Stimulated activated CD8-positive, alpha-beta memory T cell treated with anti-CD3 and anti-CD28 coated beads, Interleukin-15, amount 100 ng/mL, for 24 hours (primary cell): Measurements from ENCODE around the gene RFX3.

Experiments used
- DNase-seq: peaks from one replicate; pipeline ENCODE4 v3.0.0-alpha.2; 2020; ENCODE audit warnings: low read depth

The RFX3 gene

GRCh38 chr9:3434594-3434993 is 91.2 kb downstream of the RFX3 start:
- no peak for DNase-seq

DNA sequence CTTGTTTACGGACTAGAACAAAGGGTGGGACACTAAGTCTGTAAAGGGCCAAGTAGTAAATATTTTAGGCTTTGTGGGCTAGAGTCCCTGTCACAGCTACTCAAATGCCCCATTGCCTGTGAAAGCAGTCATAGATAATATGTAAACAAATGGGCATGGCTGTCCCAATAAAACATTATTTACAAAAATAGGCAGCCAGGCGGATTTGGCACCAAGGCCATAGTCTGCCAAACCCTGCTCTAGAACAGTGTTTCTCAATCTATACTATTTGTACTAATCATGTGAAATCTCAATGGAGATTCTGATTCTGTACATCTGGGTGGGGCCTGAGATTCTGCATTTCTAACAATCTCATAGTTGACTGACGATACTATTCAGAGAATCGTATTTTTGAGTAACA is 92.0 kb downstream of the RFX3 start:
- DNase-seq = no peak

GRCh38 chr9:3433066-3433465 is 92.7 kb downstream of the RFX3 start:
- no peak for DNase-seq

- no peak for DNase-seq
Measured at GRCh38 chr9:3431890-3432289, 93.9 kb downstream of the RFX3 start.

DNA sequence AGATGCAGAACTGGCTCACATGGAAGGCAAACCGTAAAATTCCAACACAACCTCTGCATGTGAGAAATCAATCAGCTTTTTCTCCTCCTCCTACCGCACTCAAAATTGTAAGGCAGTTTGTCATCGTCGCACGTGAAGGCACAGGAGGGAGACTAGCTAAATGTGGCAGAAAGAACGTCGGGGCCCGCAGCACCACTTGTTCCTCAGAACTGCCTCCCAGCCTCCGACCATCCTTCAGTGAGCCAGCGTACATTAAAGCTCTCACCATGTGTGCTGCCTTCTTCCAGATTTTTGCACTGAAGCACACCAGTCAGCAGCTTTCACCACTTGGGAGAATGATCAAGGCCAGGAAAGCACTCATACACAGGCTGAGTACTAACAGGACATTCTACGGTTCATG is 105.9 kb downstream of the RFX3 start:
- no peak for DNase-seq

DNA sequence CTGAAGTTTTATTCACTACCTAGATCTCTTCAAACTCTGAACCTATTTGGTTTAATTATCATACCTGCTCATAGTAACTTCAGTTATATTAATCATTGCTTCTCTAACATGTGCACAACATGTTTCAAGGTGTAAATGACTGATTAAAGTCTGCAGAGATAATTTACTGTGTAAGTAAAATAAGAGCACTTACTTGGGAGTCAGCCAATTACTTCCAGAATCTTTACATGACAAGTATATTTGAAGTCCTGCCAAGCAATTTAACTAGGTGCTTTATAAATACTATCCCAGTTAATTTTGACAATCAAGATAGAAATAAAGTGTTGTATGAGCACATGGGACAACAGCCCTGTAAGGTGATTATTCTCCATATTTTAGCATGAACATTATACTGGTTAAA is 109.9 kb downstream of the RFX3 start:
- no peak for DNase-seq

DNA sequence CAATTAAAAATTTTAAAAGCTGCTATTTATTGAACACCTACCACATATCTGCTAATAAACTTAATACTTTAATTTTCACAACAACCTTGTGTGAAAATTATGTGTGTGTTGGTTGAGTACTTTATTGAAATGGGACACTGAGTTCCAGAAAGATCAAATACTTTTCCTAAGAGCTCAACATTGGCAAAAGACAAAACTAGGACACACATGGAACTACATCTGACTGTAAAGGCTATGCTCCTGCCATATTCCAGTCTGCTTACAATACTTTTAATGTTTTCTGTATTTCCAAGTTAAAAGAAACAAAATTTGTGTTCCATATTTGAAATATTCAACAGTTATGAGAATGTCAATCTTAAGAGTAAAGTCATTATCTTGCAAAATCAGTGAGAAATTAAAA is 111.8 kb downstream of the RFX3 start:
- DNase-seq = no peak

DNA sequence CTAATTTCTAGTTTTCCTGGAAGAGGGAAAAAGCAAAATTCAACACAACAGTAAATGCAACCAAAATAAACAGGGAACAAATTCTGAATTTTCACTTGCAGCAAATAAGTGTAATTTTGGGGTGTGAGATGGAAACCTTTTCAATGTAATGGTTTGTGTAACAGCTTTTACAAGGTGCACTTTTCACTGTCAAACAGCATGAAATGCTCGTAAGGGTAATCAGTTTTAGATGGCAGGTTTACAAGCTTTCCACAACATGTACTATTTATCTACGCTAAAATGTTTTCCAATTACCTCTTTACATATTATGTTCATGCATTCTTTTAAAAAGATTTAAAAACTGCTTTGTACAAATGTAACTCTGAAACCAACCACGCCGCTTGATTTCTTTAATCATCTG is 115.3 kb downstream of the RFX3 start:
- no peak for DNase-seq

DNA sequence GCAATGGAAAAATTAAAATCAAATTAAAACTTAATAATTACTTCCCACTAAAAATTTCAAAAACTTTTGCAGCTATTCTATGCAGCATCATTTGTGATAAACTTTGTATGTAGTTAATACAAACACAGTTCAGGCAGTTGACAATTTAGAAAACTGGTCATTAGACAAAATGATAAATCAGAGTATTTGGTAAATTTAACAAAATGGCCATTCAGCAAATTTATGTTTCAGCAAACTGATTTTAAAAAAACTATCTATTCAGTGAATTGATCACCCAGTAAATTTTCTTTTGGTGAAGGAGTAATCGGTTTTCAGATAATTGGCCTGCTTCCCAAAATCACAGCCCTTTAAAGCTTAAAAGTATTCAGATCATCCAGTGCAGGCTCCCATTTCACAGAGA is 116.3 kb downstream of the RFX3 start:
- no peak for DNase-seq

GRCh38 chr9:3403315-3403714 is 122.5 kb downstream of the RFX3 start:
- DNase-seq = no peak

DNA sequence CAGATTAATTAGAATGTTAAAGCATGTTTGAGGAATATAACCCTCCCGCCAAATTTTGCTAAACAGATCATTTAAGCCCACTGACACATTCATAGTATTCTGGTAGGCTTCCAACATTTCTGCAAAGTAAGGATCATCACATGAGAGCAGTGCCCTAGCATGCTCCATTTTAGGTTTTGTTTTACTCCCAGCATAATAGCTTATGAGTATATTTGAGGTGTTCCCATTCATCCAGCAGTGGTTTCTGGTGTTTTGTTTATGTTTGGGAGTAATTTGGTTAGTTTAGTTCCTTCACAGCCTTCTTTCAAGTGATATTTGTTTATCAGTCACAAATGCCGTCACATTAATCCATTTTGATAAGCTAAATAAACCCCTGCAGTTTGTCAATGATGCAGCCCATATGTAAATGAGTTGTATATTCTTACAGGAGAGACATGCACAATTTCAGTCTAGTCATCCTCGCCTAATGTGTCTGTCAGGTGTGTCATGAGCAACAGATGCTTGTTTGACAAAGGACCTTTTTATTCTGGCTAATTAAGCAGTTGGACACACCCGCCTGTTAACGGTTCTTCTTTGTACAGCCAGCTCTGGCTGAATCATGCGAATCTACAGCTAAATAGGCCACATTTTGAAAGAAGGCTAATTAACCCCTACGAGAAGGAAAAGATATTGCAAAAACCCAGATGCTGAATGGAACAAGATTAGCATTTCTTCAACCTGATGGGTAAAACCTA is 124.4 kb downstream of the RFX3 start:
- DNase-seq = no peak

DNA sequence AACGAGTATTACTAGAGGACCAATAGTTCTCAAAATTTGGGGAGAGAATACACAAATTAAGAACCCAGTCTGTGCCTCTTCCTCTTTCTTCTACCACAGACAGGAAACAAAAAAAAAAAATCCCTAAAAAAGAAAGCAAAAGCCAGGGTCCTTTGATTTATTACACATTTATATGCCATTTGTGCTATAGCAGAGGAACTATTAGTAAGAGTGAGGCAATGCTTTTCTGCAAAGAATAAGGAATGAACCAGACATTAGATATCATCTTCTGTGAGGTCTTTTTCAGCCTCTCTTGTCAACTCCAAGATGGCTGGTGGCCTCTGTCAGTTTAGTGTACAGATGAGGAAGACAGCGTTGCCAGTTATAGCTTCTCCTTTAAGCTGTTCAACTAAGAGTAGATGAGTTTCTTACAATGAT is 127.6 kb downstream of the RFX3 start:
- no peak for DNase-seq

DNA sequence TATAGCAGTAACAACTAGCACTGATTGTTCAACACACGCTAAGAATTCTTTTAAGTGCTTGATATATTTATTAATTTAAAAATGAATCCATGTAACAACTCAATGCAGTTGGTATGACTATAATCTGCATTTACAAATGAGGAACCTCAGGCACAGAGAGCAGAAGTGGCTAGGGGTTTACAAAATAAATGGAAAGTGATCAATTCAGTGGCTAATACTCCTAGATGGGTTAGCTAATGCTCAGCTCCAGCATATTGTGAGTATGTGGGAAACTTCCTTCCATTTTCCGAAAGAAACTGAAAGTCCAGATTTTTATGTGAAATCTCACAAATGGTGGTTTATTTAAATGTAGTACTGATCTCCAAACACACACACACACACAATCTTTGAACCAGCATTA is 128.0 kb downstream of the RFX3 start:
- no peak for DNase-seq

DNA sequence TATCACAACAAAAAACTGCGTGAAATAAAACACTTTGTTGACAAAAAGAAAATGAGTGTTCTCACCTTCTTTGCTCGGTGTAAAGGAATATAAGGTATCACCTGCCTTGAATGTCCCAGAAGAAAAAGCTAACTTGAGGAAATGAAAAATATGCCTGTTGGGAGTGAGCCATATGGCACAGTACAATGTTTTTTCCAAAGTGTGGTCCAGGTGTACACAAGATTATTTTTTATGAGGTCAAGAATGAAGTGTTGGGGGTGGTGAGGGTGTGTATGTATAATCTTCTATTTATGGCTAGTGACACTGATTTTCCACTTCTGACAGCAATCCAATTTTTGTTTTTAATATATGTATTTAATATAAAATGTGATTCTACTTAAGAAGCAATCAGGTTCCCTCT is 134.4 kb downstream of the RFX3 start:
- DNase-seq = no peak

- DNase-seq = no peak
Measured at GRCh38 chr9:3386753-3387152, 139.0 kb downstream of the RFX3 start.

GRCh38 chr9:3385871-3386270 is 139.9 kb downstream of the RFX3 start:
- no peak for DNase-seq

DNA sequence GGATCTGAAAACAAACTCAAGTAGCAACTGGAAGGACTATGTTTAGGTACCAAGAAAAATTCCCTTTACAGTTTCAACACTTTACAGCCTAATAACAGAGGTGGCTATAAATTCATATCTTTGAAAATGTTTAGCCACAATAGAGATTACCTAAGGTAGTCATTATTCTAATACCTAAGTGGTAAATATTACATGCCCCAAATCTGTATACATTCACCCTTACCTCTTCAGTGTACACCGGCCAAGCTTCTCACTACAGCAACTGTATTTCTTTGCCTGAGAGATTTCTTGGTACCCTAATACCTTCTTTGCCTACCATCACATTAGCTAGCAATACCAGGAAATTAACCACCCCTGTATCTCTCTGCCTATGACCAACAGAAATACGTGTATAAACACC is 154.0 kb downstream of the RFX3 start:
- no peak for DNase-seq

DNA sequence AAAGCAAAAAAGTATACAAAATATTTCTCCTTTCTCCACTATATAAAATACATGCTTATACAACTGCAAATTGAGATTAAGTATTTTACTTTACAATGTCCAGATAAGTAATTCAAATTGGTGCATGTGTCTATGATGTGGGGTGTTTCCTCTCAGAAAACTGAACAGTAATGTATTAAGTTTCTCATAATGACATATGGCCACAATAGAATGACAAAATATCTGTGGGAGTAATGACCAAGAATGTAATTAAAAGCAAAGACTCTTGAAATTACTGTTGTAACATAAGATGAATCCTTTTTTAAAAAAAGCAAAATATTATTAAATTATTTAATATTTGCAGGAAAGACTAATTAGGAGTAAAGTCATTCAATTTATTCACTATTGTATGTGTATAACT is 155.1 kb downstream of the RFX3 start:
- no peak for DNase-seq

DNA sequence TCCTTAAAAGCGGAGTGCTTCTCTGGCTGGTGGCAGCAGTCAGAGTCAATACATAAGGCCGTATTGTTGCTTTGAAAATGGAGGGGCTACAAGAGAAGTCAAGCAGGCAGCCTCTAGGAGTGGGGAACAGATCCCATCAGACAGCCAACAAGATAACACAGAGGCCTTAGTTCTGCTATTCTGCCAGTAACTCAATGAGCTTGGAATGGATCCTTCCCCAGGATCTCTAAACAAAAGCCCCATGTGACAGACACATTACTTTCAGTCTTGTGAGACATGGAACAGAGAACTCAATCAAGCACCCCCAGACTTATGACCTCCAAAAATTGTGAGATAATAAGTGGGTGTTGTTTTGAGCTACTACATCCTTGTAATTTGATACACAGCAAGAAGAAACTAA is 158.6 kb downstream of the RFX3 start:
- no peak for DNase-seq

DNA sequence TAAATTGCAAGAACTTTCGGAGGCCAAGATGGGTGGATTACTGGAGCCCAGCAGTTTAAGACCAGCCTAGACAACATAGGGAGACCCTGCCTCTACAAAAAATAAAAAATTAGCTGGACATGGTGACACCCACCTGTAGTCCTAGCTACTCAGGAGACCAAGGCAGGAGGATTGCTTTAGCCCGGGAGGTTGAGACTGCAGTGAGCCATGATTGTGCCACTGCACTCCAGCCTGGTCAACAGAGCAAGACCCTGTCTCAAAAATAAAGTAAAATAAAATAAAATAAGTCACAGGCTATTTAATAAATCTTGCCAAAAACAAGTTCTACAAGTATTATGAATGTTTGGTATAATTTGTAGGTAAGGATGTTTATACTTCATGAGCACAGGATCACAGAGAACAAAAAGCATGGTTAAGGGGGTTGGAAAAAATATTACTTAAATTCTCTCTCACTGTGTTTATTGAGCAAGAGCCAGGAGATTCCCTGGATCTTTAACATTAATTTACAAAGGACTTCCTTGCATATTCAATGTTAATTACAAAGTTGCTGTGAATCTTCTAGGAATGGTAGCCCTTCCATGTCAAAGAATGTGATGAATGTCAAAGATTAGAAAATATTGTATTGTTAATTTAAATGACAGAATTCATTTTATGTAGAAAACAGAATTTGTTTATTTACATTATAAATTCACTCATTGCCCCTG is 164.0 kb downstream of the RFX3 start:
- no peak for DNase-seq

DNA sequence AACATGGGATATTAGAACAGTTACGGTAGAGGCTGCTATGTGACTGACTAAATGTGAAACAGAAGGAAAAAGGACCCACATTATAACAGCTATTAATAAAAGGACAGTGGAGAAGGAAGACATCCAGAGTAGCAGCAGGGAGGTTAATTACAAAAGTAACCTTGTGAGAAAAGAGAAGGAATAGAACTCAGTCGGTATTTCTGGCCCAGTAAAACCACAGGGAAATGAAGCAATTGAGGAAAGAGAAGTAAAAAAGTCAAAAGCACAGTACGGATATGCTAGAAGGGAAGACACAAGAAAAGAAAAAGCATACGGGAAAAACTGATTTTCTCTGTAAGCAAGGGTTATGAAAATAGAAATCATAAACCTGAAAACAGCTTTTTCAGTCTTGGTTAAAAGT is 164.7 kb downstream of the RFX3 start:
- DNase-seq = no peak

GRCh38 chr9:3360245-3360644 is 165.6 kb downstream of the RFX3 start:
- DNase-seq = no peak

DNA sequence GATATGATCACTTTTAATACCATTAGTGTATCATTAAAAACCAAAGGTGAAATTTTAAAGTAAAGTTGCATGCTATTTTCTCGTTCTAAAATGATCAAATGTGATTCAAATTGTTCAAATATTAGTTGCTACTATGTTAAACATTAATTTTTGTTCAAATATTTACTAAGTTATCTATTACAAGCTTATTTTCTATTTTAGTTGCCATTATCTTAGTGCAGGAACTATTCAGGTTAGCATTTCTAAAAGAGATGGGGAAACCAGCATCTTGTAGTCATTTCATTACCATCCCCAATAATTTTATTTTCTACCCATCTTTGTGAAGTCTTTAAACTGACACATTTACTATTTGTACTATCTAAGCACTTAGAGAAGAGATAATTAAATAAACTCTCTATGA is 166.0 kb downstream of the RFX3 start:
- no peak for DNase-seq
